Gastrocnemius medialis (tissue), 4 donors: ENCODE measurements around the gene ARL5A. TPM values are rescaled to one million over a fixed set of nuclear protein-coding genes. Genes with fewer than 3 reads are reported as not detected.

Experiments used
- ATAC-seq, 2 donors: fragments of 150-250 bp; one replicate each; pipeline ENCODE4 v1.9.1; 2016
- DNase-seq, 2 donors: peaks; one replicate each; pipeline ENCODE4 v3.0.0-alpha.2; 2019
- H3K27ac ChIP-seq, 4 donors: fragments of 200-600 bp; sonication (generic); 1 replicate in 1 of 4; 2 replicates in 3 of 4; pipeline ENCODE4 v1.5.1; 2016 to 2018; ENCODE audit warnings: mild to moderate bottlenecking in 2 of 4, moderate library complexity in 1 of 4
- H3K27me3 ChIP-seq, 3 donors: fragments of 200-600 bp; sonication (generic) in 2 of 3; 1 replicate in 1 of 3; 2 replicates in 2 of 3; pipeline versions ENCODE4 v1.5.1 to v1.6.0; 2016 to 2019; ENCODE audit warnings: mild to moderate bottlenecking in 1 of 3, moderate library complexity in 1 of 3
- H3K36me3 ChIP-seq, 2 donors: fragments of 200-600 bp; sonication (generic) in 1 of 2; one replicate each; pipeline ENCODE4 v1.5.1; 2017 to 2018
- H3K4me1 ChIP-seq, 2 donors: fragments of 200-600 bp; sonication (generic) in 1 of 2; one replicate each; pipeline ENCODE4 v1.5.1; 2016 to 2017; ENCODE audit warnings: mild to moderate bottlenecking in 2 of 2
- H3K4me3 ChIP-seq, 4 donors: fragments of 200-600 bp; sonication (generic) in 3 of 4; 1 replicate in 1 of 4; 2 replicates in 3 of 4; pipeline ENCODE4 v1.5.1; 2016 to 2019; ENCODE audit warnings: mild to moderate bottlenecking in 2 of 4
- H3K9me3 ChIP-seq, 3 donors: fragments of 200-600 bp; sonication (generic) in 2 of 3; 1 replicate in 1 of 3; 2 replicates in 2 of 3; pipeline ENCODE4 v1.5.1; 2016 to 2019
- POLR2A ChIP-seq, 2 donors: fragments of 450-650 bp; IDR thresholded peaks; one replicate each; pipeline ENCODE4 v1.6.1; 2017; ENCODE audit warnings: antibody characterized with exemption in 2 of 2, mild to moderate bottlenecking in 2 of 2, moderate library complexity in 2 of 2
- in situ Hi-C, 4 donors: fragments of 200-750 bp; cut with MboI; loops; one replicate each; pipeline versions ENCODE4 v1.15.0 to v1.8.0; 2017; ENCODE audit warnings: low sequenced_read_pairs in 4 of 4
- intact Hi-C: fragments of 100-400 bp; cut with DNase I; formaldehyde crosslinking; loops from one replicate; pipeline ENCODE4 v1.15.1; 2023; ENCODE audit warnings: low total_unique reads
- total RNA-seq, 4 donors: library from RNA; depleted of rRNA; stranded (reverse); fragments of >200 nt; gene quantifications; one replicate each; pipeline versions ENCODE4 v1.1.0 to v1.2.3, GENCODE V29; 2016
- TF ChIP-seq, protein P1 (sequence below), 5 experiments: fragments of 450-650 bp in 3 of 5; fragments of 200-600 bp in 2 of 5; sonication (generic) in 2 of 5; IDR thresholded peaks in 4 of 5; conservative IDR thresholded peaks in 1 of 5; 1 replicate in 4 of 5; 2 replicates in 1 of 5; pipeline ENCODE4 v1.5.1; 2016 to 2019; ENCODE audit warnings: antibody characterized with exemption in 5 of 5, mild to moderate bottlenecking in 3 of 5, moderate library complexity in 3 of 5

ARL5A gene
- total RNA-seq, 4 donors from 2014 or later = 45.0 to 81.7 (median 60.6) TPM

DNA sequence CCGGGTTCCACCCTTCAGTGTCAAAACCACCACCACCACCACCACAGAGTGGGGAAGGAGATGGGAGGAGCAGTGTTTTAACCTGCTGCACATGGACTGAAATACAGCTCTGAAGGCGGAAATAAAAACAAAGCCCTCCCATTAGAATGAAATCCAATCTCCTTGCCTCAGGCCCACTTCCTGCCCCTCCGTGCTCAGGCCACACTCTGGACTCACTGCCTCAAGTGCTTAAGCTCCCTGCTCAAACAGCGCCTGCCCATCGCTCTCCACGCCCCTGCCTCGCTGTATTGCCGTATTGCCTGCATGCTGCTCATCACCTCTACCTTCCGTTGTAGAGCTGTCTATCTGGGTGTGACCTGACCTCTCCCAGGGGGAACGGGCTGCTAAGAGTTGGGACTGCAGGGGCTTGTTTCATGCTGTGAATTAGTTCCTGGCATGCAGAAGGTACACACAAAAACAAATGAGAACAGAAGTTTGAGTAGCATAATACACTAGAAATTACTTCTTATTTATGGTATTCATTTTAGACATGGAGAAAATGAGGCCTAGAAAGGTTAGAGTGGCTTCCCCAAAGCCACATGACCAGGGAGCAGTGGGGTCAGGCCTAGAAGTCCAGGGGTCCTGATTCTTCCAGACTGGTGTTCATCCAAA, 62.3 kb downstream of the ARL5A start:
- intact Hi-C loops = loop anchor here (10.0 kb wide), 1 partner anchor 159 kb away; no protein-coding TSS in a partner anchor

DNA sequence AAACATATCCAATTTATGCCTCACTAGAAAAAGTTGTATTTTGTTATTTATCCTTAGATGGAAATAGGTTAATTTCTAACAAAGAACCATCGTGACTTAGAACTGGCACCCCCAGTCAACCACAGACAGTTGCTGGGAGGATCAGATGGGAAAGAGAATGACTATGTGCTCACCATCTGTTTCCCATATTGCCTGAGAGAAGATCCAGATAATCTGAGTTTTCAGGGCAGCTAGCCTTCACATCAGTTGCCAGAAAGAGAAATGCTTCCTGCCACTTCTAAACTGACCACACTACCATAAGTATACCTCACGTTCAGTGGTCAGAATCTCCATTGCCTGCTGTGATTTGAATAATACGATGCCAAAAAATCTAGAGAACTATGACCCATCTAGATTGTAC, 65.5 kb downstream of the ARL5A start:
- H3K27ac ChIP-seq = peak overlapping the region; percentile 79 to 94 (median 84)
- in situ Hi-C loops (no loop called here), intact Hi-C loops (loop anchor here (10.0 kb wide), 1 partner anchor 162 kb away; no protein-coding TSS in a partner anchor)
- no peaks in the 10 kb centered on the region for H3K36me3 ChIP-seq
- H3K27me3 ChIP-seq = no peaks in the 10 kb centered on the region
- TF ChIP-seq, protein P1, sequence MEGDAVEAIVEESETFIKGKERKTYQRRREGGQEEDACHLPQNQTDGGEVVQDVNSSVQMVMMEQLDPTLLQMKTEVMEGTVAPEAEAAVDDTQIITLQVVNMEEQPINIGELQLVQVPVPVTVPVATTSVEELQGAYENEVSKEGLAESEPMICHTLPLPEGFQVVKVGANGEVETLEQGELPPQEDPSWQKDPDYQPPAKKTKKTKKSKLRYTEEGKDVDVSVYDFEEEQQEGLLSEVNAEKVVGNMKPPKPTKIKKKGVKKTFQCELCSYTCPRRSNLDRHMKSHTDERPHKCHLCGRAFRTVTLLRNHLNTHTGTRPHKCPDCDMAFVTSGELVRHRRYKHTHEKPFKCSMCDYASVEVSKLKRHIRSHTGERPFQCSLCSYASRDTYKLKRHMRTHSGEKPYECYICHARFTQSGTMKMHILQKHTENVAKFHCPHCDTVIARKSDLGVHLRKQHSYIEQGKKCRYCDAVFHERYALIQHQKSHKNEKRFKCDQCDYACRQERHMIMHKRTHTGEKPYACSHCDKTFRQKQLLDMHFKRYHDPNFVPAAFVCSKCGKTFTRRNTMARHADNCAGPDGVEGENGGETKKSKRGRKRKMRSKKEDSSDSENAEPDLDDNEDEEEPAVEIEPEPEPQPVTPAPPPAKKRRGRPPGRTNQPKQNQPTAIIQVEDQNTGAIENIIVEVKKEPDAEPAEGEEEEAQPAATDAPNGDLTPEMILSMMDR (IDR thresholded peaks at IDR 0.05 in 4 of 5, conservative IDR thresholded peaks at IDR 0.05 in 1 of 5) = no peak
- no peak for TF ChIP-seq POLR2A (IDR thresholded peaks at IDR 0.05)
- H3K4me1 ChIP-seq = peaks cover 37 to 59% of the 10 kb centered on the region in 2 donors
- DNase-seq (no peak), ATAC-seq (no peak)
- H3K4me3 ChIP-seq = no peak overlapping the region
- no peaks in the 10 kb centered on the region for H3K9me3 ChIP-seq

More for the DNA sequence above, 62.3 kb downstream of the ARL5A start:
- Histone ChIP-seq H3K4me3 (no peak overlapping the region), H3K27ac (peak overlapping the region; percentile 67 to 88 (median 82)), H3K9me3 (no peaks in the 10 kb centered on the region), H3K27me3 (no peaks in the 10 kb centered on the region), H3K36me3 (no peaks in the 10 kb centered on the region), H3K4me1 (peaks cover 26 to 48% of the 10 kb centered on the region in 2 donors)
- in situ Hi-C loops = no loop called here
- ATAC-seq (no peak), DNase-seq (no peak)
- no peak for TF ChIP-seq POLR2A (IDR thresholded peaks at IDR 0.05)
- TF ChIP-seq, protein P1 (IDR thresholded peaks at IDR 0.05 in 4 of 5, conservative IDR thresholded peaks at IDR 0.05 in 1 of 5) = no peak

DNA sequence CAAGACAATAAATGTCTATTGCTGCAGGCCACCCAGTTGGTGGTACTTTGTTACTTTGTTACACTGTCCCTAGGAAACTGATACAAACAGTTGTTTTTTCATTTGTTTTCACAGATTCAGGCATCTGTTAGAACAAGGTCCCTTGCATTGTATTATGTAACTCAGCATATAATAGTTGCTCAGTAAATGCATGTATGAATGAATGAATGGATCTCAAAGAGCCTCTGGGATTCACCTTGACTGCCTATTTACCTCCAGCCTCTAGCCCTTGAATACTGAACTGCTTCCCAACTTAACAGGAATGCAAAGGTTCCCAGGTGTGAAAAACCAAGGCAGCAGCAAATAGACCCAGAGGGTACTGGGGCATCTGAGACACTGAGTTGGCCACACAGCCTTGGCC, 66.5 kb downstream of the ARL5A start:
- no peaks in the 10 kb centered on the region for H3K27me3 ChIP-seq
- no peak overlapping the region for H3K4me3 ChIP-seq
- DNase-seq = no peak
- TF ChIP-seq, protein P1 (IDR thresholded peaks at IDR 0.05 in 4 of 5, conservative IDR thresholded peaks at IDR 0.05 in 1 of 5) = no peak
- TF ChIP-seq POLR2A (IDR thresholded peaks at IDR 0.05) = no peak
- H3K4me1 ChIP-seq = peaks cover 36 to 59% of the 10 kb centered on the region in 2 donors
- peak overlapping the region; percentile 79 to 94 (median 84) for H3K27ac ChIP-seq
- intact Hi-C loops (loop anchor here (10.0 kb wide), 1 partner anchor 163 kb away; no protein-coding TSS in a partner anchor), in situ Hi-C loops (no loop called here)
- ATAC-seq = no peak
- H3K36me3 ChIP-seq = no peaks in the 10 kb centered on the region
- no peaks in the 10 kb centered on the region for H3K9me3 ChIP-seq

- Histone ChIP-seq H3K9me3 (no peaks in the 10 kb centered on the region), H3K36me3 (no peaks in the 10 kb centered on the region), H3K27me3 (no peaks in the 10 kb centered on the region), H3K27ac (peak overlapping the region; percentile 79 to 94 (median 84)), H3K4me3 (no peak overlapping the region), H3K4me1 (peaks cover 37 to 59% of the 10 kb centered on the region in 2 donors)
- no peak for TF ChIP-seq POLR2A (IDR thresholded peaks at IDR 0.05)
- TF ChIP-seq, protein P1 (IDR thresholded peaks at IDR 0.05 in 4 of 5, conservative IDR thresholded peaks at IDR 0.05 in 1 of 5) = no peak
- in situ Hi-C loops (no loop called here), intact Hi-C loops (loop anchor here (10.0 kb wide), 1 partner anchor 164 kb away; no protein-coding TSS in a partner anchor)
- DNase-seq (no peak), ATAC-seq (no peak)
Observed at GRCh38 chr2:151761193-151761592, 67.0 kb downstream of the ARL5A start.
